HUES48 (cell line): ENCODE results near the gene P2RY8.
"Not testable (repeated sequence)": the region's sequence is repeated elsewhere in the genome, so short reads cannot be mapped to it uniquely, and the experiment has no call there.

ENCODE experiments used
- H3K27ac ChIP-seq: one replicate; pipeline ENCODE4 v1.7.0; 2013; ENCODE audit warnings: low read depth, low read length, inconsistent platforms
- H3K27me3 ChIP-seq: 2 replicates; pipeline ENCODE4 v1.6.1; 2013; ENCODE audit warnings: mild to moderate bottlenecking, low read length; ENCODE audit not compliant: control insufficient read depth, insufficient read depth
- H3K36me3 ChIP-seq: 2 replicates; pipeline ENCODE4 v1.6.1; 2013; ENCODE audit warnings: low read length; ENCODE audit not compliant: control insufficient read depth, insufficient read depth
- H3K4me1 ChIP-seq: 2 replicates; pipeline ENCODE4 v1.6.1; 2013; ENCODE audit warnings: mild to moderate bottlenecking, low read length; ENCODE audit not compliant: control insufficient read depth, insufficient read depth
- H3K4me3 ChIP-seq: 2 replicates; pipeline ENCODE4 v1.5.1; 2013; ENCODE audit warnings: mild to moderate bottlenecking, low read depth, low read length
- H3K9ac ChIP-seq: 2 replicates; pipeline ENCODE4 v1.6.1; 2013; ENCODE audit warnings: mild to moderate bottlenecking, low read depth, low read length, moderate library complexity
- H3K9me3 ChIP-seq: 2 replicates; pipeline ENCODE4 v1.6.1; 2013; ENCODE audit warnings: low read length; ENCODE audit not compliant: control insufficient read depth, insufficient read depth

The P2RY8 gene

DNA sequence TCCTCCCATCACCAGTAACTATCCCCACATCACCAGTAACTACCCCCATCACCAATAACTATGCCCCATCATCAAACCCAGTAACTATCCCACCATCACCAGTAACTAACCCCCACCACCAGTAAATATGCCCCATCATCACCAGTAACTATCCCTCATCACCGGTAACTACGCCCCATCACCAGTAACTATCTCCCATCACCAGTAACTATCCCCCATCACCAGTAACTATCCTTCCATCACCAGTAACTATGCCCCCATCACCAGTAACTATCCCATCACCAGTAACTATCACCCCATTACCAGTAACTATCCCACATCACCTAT, 87.2 kb downstream of the P2RY8 start:
- Histone ChIP-seq H3K4me1 (no peaks in the 10 kb centered on the region), H3K9me3 (peaks cover 22% of the 10 kb centered on the region), H3K9ac (no peak overlapping the region), H3K36me3 (peaks cover 24% of the 10 kb centered on the region), H3K27me3 (no peaks in the 10 kb centered on the region), H3K27ac (no peak overlapping the region), H3K4me3 (no peak overlapping the region)

DNA sequence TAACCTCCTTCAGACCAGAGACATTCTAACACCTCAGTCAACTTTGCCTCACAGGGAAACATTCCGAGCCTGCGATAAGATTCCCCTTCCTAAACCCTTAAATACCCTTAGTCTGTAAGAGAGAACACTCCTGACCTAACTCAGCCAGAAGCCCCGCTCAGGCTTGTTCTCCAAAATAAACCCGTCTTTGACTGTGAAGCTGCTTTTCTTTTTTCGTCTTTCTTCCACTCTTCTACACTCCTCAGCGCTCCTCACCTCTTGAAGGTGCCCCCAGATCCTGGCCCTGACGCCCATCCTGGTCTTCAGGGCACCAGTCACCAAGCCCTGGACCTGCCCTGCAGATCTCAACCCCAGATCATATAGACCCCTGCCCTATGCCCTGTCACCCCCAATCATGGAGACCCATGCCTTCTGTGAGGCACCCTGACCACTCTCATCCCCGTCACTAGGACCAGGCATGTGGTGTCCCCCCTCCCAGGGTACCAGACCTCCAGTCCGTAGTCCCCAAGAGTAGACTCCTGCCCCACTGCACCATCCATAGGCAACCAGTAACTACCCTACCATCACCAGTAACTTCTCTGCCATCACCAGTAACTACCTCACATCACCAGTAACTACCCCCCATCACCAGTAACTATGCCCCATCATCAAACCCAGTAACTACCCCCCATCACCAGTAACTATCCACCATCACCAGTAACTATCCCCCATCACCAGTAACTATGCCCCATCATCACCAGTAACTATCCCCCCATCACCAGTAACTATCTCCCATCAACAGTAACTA, 87.8 kb downstream of the P2RY8 start:
- H3K4me1 ChIP-seq: no peaks in the 10 kb centered on the region

DNA sequence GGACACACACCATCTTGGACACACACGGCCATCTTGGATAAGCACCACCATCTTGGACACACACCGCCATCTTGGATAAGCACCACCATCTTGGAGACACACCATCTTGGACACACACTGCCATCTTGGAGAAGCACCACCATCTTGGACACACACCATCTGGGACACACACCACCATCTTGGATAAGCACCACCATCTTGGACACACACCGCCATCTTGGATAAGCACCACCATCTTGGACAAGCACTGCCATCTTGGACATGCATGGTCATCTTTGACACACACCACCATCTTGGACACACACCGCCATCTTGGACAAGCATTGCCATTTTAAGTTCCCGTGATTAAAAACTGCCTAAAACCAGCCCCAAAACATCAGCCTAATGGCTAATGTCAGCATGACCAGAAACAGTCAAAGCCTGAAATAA, 88.4 kb downstream of the P2RY8 start:
- H3K36me3 ChIP-seq: peaks cover 28% of the 10 kb centered on the region
- H3K4me1 ChIP-seq, H3K27ac ChIP-seq, H3K9ac ChIP-seq, H3K4me3 ChIP-seq, H3K27me3 ChIP-seq: not testable (repeated sequence)
- H3K9me3 ChIP-seq: peaks cover 22% of the 10 kb centered on the region

More for the DNA sequence above, 87.8 kb downstream of the P2RY8 start:
- Histone ChIP-seq H3K27me3 (no peaks in the 10 kb centered on the region), H3K27ac (no peak overlapping the region), H3K9ac (no peak overlapping the region), H3K4me3 (no peak overlapping the region), H3K36me3 (peaks cover 28% of the 10 kb centered on the region), H3K9me3 (peaks cover 22% of the 10 kb centered on the region)

DNA sequence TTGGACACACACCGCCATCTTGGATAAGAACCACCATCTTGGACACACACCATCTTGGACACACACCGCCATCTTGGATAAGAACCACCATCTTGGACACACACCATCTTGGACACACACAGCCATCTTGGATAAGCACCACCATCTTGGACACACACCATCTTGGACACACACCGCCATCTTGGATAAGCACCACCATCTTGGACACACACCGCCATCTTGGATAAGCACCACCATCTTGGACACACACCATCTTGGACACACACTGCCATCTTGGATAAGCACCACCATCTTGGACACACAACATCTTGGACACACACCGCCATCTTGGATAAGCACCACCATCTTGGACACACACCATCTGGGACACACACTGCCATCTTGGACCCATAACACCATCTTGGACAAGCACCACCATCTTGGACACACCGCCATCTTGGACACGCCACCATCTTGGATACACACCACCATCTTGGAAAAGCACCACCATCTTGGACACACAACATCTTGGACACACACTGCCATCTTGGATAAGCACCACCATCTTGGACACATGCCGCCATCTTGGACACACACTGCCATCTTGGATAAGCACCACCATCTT, 88.9 kb downstream of the P2RY8 start:
- H3K9me3 ChIP-seq: peaks cover 22% of the 10 kb centered on the region

DNA sequence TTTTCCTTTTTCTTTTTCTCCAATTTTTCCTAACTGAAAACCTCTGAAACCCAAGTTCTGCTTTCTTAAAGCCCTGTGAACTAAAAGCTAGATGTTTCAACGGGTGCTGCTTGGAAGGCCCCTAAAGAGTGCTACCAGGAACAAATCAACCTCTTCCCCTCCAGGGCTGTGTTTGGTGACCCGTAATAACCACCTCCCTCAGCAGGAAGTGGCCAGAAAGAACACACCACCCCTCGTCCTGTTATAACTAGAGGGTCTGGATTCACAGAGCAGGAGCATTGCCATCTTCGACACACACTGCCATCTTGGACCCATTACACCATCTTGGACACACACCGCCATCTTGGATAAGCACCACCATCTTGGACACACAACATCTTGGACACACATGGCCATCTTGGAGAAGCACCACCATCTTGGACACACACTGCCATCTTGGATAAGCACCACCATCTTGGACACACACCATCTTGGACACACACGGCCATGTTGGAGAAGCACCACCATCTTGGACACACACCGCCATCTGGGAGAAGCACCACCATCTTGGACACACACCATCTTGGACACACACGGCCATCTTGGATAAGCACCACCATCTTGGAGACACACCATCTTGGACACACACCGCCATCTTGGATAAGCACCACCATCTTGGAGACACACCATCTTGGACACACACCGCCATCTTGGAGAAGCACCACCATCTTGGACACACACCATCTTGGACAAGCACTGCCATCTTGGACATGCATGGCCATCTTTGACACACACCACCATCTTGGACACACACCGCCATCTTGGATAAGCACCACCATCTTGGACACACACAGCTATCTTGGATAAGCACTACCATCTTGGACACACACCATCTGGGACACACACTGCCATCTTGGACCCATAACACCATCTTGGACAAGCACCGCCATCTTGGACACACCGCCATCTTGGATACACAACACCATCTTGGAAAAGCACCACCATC, 89.7 kb downstream of the P2RY8 start:
- Histone ChIP-seq H3K36me3 (peaks cover 28% of the 10 kb centered on the region), H3K9me3 (peaks cover 22% of the 10 kb centered on the region)
- not testable (repeated sequence) for H3K4me1 ChIP-seq, H3K4me3 ChIP-seq, H3K9ac ChIP-seq, H3K27ac ChIP-seq, H3K27me3 ChIP-seq

More for the DNA sequence above, 88.9 kb downstream of the P2RY8 start:
- H3K36me3 ChIP-seq: peaks cover 28% of the 10 kb centered on the region
- not testable (repeated sequence) for H3K27ac ChIP-seq, H3K4me3 ChIP-seq, H3K4me1 ChIP-seq, H3K9ac ChIP-seq, H3K27me3 ChIP-seq

DNA sequence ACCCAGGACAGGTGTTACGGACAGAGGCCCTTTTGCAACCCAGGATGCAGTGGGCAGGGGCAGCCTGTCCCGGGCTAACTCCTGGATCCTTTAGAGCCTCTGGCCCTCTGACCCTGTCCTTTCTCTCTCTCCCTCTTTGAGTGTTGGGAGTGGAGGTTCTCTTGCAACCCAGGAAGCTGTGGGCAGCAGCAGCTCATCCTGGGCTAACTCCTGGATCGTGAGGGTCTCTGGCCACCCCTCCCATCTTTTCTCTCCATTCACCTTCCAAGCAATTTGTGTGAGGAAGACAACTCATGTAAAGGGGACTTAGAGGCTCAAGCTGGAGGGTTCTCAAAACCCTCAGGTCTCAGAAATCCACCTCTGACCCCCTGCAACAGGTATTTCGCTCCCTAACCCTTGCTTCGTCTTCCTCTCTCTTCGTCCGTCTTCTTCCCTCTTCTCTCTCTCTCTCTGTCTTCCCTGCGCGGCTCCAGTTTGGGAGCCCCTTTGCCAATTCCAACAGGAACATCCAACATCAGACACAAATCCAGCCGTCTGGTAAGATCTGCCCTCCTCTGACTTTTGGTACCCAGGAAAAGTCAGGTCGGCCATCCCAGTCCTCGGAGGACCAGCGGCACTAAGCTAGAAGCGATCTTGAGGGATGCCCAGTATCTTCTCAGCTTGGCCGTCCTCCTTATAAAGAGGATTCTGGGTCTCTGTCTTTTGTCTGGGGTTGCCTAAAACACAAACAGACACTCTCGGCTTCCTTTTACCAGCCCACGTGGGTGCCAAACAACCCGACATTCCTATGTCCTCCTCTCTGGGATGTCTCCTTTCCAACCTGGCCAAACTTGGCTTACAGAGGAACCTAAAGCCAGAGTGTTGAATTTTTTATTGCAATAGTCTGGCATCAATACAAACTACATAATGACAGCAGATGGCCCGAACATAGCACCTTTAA, 92.2 kb downstream of the P2RY8 start:
- Histone ChIP-seq H3K9ac (no peak overlapping the region), H3K9me3 (peaks cover 19% of the 10 kb centered on the region), H3K27me3 (no peaks in the 10 kb centered on the region), H3K36me3 (peaks cover 44% of the 10 kb centered on the region), H3K4me1 (no peaks in the 10 kb centered on the region), H3K27ac (no peak overlapping the region), H3K4me3 (no peak overlapping the region)

DNA sequence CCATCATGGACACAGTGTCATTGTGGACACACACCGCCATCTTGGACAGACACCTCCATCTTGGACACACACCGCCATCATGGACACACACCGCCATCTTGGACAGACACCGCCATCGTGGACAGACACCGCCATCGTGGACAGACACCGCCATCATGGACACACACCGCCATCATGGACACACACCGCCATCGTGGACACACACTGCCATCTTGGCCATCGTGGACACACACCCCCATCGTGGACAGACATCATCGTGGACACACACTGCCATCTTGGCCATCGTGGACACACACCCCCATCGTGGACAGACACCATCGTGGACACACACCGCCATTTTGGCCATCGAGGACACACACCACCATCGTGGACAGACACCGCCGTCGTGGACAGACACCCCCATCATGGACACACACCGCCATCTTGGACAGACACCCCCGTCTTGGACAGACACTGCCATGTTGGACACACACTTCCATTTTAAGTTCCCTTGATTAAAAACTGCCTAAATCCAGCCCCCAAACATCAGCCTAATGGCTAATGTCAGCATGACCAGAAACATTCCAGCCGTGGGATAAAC, 93.4 kb downstream of the P2RY8 start:
- Histone ChIP-seq H3K36me3 (peaks cover 38% of the 10 kb centered on the region), H3K9ac (no peak overlapping the region), H3K4me1 (no peaks in the 10 kb centered on the region), H3K27me3 (no peaks in the 10 kb centered on the region), H3K9me3 (peaks cover 6% of the 10 kb centered on the region), H3K27ac (no peak overlapping the region), H3K4me3 (no peak overlapping the region)

DNA sequence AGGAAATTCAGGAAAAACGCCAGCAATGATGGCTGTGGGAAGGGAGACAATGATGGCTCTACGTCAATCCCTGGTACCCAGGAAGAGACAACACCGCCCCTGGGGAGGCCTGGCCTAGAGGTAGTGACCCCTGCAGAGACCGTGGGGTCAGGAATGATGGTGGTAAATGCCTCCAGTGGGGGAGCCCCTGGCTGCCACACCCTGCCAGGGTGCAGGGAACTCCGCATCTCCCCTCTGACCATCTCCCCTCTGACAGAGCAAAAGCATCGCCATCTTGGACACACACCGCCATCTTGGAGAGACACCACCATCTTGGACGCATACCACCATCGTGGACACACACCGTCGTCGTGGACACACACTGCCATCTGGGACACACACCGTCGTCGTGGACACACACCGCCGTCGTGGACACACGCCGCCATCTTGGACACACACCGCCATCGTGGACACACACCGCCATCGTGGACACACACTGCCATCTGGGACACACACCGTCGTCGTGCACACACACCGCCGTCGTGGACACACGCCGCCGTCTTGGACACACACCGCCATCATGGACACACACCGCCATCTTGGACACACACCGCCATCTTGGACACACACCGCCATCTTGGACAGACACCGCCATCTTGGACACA, 94.1 kb downstream of the P2RY8 start:
- peaks cover 39% of the 10 kb centered on the region for H3K36me3 ChIP-seq
- H3K27ac ChIP-seq: no peak overlapping the region
- H3K27me3 ChIP-seq: no peaks in the 10 kb centered on the region
- no peaks in the 10 kb centered on the region for H3K9me3 ChIP-seq
- no peak overlapping the region for H3K4me3 ChIP-seq
- no peaks in the 10 kb centered on the region for H3K4me1 ChIP-seq
- no peak overlapping the region for H3K9ac ChIP-seq

DNA sequence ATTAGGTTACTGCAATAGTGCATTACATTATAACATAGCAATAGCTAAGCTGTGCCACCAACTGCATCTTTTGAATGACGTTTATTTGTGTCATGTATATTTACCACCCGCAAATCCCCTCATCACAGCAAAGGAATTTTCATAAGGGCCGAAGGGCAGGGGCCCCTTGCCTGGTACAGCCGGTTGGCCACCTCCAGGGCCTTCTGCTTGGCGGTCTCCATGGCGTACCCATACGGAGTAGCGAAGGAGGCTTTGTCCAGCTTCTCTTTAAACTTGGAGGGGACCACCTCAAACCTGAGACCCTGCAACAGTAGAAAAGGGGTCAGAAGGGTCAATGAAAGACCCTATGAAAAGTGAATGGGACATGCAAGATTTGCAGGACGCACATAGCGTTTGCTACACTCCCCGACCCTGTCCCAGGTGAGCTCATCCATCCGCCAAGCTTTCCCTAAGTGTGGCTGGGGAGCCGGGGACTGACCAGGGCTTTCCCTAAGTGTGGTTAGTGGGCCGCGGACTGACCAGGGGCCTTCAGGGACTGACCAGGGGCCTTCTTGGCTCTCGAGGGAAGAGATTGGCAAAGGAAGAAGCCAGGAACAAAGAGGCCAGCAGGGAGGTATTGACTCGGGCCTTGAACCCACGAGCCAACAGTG, 94.8 kb downstream of the P2RY8 start:
- Histone ChIP-seq H3K27ac (no peak overlapping the region), H3K9ac (no peak overlapping the region), H3K36me3 (peaks cover 41% of the 10 kb centered on the region)

More for the DNA sequence above, 94.8 kb downstream of the P2RY8 start:
- Histone ChIP-seq H3K4me3 (no peak overlapping the region), H3K27me3 (no peaks in the 10 kb centered on the region), H3K9me3 (no peaks in the 10 kb centered on the region), H3K4me1 (no peaks in the 10 kb centered on the region)
